ENCODE results near the gene THSD4.

Gene THSD4

DNA sequence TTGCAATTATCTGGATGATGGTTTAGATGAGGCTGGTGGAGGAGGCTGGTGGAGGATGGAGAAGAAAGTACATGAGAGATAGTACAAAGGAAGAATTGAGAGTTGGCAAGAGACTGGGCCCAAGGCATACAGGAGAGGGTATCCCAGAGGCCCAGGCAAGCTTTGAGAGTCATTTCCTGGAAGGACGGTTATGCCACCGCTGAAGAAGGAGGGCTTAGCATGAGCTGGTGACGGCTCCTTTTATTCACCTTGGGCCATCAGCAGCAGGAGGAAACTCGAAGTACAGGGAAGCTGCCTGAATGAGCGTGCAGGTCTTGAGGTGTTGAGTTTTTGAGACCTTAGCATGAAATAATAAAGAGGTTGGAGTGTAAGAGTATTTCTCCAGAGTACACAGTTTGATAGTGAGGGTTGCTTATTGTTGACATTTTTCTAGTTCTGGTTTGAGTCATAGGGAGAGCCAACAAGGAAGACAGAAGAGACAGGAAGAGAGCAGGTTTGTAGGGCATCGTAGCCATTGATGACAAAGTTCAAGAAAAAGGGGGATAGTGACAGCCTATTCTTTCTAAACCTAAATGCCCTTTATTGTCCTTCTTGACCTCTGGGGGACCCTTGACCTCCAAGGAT lies 13.8 kb downstream of the THSD4 start:
- no peak for DNase-seq (ENCODE audit: insufficient read length)
- FAIRE-seq: no peak
- TF ChIP-seq POLR2AphosphoS5 (IDR thresholded peaks at IDR 0.05; ENCODE audit: low read depth, low read length): no peak
- no peak for TF ChIP-seq TAF1 (IDR thresholded peaks at IDR 0.05; ENCODE audit: borderline replicate concordance, low read depth, low read length)
- no peak for TF ChIP-seq POLR2A (IDR thresholded peaks at IDR 0.05; ENCODE audit: low read depth, low read length)

DNA sequence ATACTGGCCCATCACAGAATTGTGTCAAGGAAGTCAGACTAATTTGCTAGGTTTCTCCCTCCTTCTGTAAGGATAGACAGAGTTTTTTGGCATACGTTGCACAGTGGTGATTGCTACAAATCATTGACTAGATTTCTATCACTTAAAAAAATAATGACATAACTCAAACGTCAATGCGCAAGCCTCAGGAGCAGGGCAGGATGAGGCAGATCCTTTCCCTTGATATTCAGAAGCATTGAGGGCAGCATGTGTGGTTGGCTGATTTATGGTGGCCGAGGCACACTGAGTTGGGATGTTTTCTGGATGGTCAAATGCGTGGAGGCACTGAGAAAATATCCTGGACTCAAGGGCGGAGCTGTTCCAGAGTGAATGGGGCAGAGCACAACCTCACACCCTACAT lies 14.4 kb downstream of the THSD4 start:
- FAIRE-seq (no peak), DNase-seq (ENCODE audit: insufficient read length) (no peak)
- TF ChIP-seq POLR2AphosphoS5 (IDR thresholded peaks at IDR 0.05; ENCODE audit: low read depth, low read length): no peak

DNA sequence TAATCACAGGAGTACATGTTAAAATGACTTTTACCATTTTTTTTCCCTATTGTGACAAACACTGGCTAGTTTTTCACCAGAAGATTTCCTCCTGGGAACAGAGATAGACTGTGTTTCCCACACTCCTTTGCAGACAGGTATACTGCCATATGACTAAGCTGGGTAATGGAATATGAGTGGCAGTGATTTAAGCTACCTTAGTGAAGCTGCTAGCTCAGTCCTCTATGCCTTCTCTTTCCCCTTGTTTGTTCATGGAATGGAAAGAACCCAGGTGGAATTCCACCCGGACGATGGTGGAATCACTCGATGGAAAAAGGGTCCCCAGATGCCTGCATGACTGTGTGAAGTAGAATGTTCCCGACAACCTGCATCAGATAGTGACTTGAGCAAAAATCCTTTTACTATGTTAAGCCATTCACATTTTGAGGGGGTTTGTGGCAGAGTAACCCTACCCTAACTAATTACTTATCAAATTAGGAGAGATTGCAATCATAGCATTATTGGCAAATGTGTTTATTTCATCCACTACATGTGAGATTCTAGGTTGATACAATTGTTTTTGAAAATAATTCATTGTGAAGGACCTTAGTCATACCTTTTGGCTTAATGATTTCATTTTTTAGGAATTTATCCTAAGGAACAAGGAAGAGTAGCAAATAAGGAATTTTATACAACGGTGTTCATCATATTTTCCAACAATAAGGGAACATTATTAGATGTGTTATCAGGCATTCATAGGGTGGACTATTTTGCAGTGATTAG lies 16.5 kb downstream of the THSD4 start:
- no peak for DNase-seq (ENCODE audit: insufficient read length)
- no peak for TF ChIP-seq POLR2AphosphoS5 (IDR thresholded peaks at IDR 0.05; ENCODE audit: low read depth, low read length)
- no peak for TF ChIP-seq TAF1 (IDR thresholded peaks at IDR 0.05; ENCODE audit: borderline replicate concordance, low read depth, low read length)
- TF ChIP-seq POLR2A (IDR thresholded peaks at IDR 0.05; ENCODE audit: low read depth, low read length): no peak

DNA sequence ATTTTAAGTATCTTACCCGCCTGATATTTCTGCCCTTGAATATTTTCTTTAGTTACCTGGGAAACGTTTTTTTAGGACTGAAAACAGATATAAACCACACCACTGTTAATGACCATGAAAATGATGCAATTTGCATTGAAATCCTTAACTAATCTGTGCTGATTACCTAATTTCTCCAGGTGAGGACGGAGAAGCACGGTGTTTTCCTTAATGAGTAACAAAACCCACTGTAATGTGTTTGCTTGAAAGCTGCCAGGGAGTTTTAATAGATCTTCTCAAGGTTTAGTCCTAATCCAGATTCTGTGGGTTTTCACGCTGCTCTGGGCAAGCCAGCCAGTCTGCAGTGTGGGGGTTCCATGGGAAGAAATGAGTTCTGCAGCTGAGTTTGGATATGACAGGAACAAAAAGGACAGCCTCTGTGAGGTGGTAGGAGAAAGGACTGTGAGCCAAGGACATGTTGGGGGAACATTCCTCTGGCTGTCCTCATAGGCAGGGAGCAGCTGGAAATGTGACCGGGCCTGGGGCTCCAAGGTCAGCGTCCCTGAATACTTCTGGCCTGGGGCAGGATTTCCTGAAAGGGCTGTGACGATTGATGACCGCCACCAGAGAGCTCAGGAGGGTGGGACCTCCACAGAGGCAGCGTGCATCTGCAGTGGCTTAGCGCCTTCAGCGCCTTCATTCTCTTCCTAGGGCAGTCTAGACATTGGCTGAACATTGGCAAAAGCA lies 18.6 kb downstream of the THSD4 start:
- no peak for DNase-seq (ENCODE audit: insufficient read length)
- no peak for FAIRE-seq
- no peak for TF ChIP-seq POLR2A (IDR thresholded peaks at IDR 0.05; ENCODE audit: low read depth, low read length)
- TF ChIP-seq POLR2AphosphoS5 (IDR thresholded peaks at IDR 0.05; ENCODE audit: low read depth, low read length): no peak
- no peak for TF ChIP-seq TAF1 (IDR thresholded peaks at IDR 0.05; ENCODE audit: borderline replicate concordance, low read depth, low read length)

More for the DNA sequence above, 16.5 kb downstream of the THSD4 start:
- FAIRE-seq: no peak

DNA sequence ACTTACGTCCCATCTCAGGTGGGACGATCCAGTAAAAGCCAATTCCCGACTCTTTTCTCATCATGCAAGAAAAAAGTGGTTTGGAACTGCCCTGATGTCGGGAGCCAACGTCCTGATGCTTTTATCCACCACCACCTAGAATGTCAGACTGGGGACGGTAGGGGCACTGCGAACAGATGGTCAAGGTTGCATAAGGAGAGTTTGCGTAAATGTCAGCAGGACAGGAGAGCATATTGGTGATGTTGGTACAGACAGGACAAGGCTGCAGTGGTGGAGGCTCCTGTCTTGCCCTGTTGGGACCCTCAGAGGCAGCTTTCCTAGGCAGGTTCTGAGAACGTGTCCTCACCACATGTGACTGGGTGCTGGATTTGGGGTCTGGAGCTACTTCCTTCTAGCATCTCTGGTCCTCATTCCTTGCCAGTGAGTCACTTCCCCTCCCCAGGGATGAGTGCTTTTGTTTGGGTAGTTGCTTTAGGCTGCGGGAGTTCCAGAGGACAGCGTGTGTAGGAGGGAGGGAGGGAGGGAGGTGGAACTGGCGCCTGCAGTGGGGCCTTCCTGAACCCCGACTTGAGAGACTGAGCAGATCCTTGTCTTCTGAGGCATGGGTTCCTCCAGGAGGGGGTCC lies 21.0 kb downstream of the THSD4 start:
- DNase-seq (ENCODE audit: insufficient read length): no peak
- FAIRE-seq: no peak
- TF ChIP-seq POLR2A (IDR thresholded peaks at IDR 0.05; ENCODE audit: low read depth, low read length): no peak

DNA sequence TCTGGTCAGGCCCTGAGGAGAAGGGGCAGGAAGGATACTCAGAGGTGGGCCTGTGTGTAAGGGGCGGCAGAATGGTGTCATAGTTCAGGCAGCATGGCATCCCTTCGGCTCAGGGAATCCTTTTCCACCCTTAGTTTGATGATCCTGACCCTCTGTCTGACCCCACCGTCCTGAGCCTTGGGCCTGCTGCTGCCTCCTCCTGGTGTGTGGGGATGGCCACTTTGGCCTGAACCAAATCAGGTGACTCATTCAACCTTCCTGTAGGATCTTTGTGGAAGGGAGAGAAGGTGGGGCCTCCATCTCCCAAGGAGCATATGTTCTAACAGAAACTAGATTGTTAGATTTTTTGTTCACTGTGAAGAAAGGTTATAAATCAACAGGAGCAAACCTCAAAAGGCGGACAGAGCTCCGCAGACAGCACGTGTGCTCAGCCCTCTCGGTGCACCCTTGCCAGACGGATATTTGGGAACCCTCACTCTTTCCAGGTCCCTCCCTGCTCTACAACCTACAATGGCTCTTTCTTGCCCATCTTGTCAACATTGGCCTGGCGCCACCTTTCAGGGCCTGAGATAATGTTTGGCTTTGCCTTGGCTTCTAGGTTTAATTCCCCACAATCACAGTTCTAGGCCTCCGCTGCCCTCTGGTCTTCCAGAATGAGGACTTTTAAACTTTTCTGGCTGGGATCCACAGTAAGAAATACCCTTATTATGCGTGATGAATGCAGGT lies 21.7 kb downstream of the THSD4 start:
- no peak for DNase-seq (ENCODE audit: insufficient read length)
- FAIRE-seq: no peak
- TF ChIP-seq POLR2AphosphoS5 (IDR thresholded peaks at IDR 0.05; ENCODE audit: low read depth, low read length) (no peak), TAF1 (IDR thresholded peaks at IDR 0.05; ENCODE audit: borderline replicate concordance, low read depth, low read length) (no peak), POLR2A (IDR thresholded peaks at IDR 0.05; ENCODE audit: low read depth, low read length) (no peak)

DNA sequence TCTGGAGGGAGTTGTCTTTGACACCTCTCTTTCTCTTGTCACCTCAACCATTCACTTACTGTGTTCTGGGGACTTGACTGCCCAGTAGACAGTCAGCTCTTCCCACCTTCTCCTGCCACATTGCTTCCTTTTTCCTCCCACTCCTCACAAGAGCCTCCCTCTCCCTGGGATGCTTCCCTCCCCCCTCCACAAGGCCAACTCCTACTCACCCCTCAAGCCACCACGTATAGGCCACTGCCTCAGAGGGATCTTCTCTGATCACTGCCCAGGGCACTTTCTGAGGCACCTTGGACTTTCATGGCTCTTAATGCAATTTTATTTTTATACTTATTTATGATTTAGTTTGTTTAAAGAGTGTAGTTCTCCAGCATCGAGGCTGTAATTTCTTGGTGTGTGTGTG lies 23.2 kb downstream of the THSD4 start:
- no peak for DNase-seq (ENCODE audit: insufficient read length)
- FAIRE-seq: no peak
- no peak for TF ChIP-seq TAF1 (IDR thresholded peaks at IDR 0.05; ENCODE audit: borderline replicate concordance, low read depth, low read length)
- TF ChIP-seq POLR2A (IDR thresholded peaks at IDR 0.05; ENCODE audit: low read depth, low read length): no peak
- no peak for TF ChIP-seq POLR2AphosphoS5 (IDR thresholded peaks at IDR 0.05; ENCODE audit: low read depth, low read length)

DNA sequence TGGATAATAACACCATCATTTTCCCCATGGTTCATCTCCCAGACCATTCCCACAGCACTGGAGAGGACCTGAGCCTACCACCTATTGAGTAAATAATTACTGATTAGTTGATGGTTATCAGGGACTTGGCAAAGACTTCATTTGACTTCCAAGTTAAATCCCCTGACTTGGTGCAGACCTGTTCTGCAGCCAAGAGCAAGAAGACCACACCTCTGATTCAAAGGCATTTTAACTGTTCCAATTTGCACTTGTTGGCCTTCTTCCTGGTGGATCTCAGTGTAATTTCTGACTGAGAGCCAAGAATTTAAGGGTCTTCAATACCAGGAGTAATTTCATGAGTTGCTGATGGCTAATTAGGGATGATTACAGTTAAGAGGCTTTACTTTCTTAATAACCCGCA lies 24.0 kb downstream of the THSD4 start:
- TF ChIP-seq TAF1 (IDR thresholded peaks at IDR 0.05; ENCODE audit: borderline replicate concordance, low read depth, low read length): no peak
- TF ChIP-seq POLR2A (IDR thresholded peaks at IDR 0.05; ENCODE audit: low read depth, low read length): no peak
- TF ChIP-seq POLR2AphosphoS5 (IDR thresholded peaks at IDR 0.05; ENCODE audit: low read depth, low read length): no peak
- DNase-seq (ENCODE audit: insufficient read length): no peak
- no peak for FAIRE-seq

DNA sequence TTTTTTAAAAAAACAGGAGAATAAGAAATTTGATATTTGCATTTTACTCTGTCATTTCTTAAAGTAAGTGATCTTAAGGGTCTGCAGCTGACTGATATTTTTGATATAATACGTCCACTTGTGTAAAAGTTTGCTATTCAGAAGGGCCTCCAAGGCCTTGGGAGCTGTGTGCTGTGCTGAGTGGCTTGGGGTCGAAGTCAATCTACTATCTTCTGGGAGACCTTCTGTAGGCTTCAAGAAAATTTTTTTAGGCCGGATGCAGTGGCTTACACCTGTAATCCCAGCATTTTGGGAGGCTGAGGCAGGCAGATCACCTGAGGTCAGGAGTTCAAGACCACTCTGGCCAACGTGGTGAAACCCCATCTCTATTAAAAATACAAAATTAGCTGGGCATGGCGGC lies 26.3 kb downstream of the THSD4 start:
- DNase-seq (ENCODE audit: insufficient read length) (no peak), FAIRE-seq (no peak)
- TF ChIP-seq POLR2AphosphoS5 (IDR thresholded peaks at IDR 0.05; ENCODE audit: low read depth, low read length) (no peak), POLR2A (IDR thresholded peaks at IDR 0.05; ENCODE audit: low read depth, low read length) (no peak), TAF1 (IDR thresholded peaks at IDR 0.05; ENCODE audit: borderline replicate concordance, low read depth, low read length) (no peak)

DNA sequence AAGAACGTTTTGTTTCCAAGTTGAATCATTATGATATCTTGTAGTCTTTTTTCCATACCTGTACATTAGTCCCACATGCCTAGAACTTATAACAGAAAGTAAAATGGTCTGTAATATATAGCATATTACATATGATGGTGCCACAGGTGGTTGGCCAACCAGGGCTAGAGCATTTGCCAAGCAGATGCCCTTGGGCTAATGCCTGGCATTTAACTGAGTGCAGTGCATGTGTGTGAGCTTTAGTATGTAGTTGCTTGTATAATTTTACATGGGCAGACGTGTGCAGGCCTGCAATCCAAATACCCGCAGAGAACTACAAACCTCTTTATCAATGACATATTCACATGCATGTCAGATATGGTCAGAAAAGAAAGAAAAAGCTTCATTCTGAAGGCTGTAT lies 27.5 kb downstream of the THSD4 start:
- no peak for TF ChIP-seq TAF1 (IDR thresholded peaks at IDR 0.05; ENCODE audit: borderline replicate concordance, low read depth, low read length)
- no peak for TF ChIP-seq POLR2A (IDR thresholded peaks at IDR 0.05; ENCODE audit: low read depth, low read length)
- TF ChIP-seq POLR2AphosphoS5 (IDR thresholded peaks at IDR 0.05; ENCODE audit: low read depth, low read length): no peak
- FAIRE-seq (no peak), DNase-seq (ENCODE audit: insufficient read length) (no peak)
